Measurements from ENCODE around the gene SUSD3.

- TF ChIP-seq HCFC1 (IDR thresholded peaks at IDR 0.05; ENCODE audit: low read length): no peak
- TF ChIP-seq EZH2 (IDR thresholded peaks at IDR 0.05; ENCODE audit: borderline replicate concordance, control insufficient read depth, low read depth, low read length): no peak
- no peak for TF ChIP-seq TBL1XR1 (IDR thresholded peaks at IDR 0.05; ENCODE audit: low read depth, low read length)
- TF ChIP-seq ATF7 (IDR thresholded peaks at IDR 0.05; ENCODE audit: low read depth): no peak
- TF ChIP-seq CTCF (IDR thresholded peaks at IDR 0.05 in 2 of 3, conservative IDR thresholded peaks at IDR 0.05 in 1 of 3; ENCODE audit: control insufficient read depth in 2 of 3, extremely low read depth in 1 of 3, insufficient read depth in 1 of 3, low read depth in 3 of 3, low read length in 3 of 3): no peak
- no peak for TF ChIP-seq USF2 (IDR thresholded peaks at IDR 0.05; ENCODE audit: borderline replicate concordance, low read depth, low read length)
- no peak for TF ChIP-seq RAD51 (IDR thresholded peaks at IDR 0.05)
- TF ChIP-seq STAT1 (conservative IDR thresholded peaks at IDR 0.05): no peak
- TF ChIP-seq ATF2 (IDR thresholded peaks at IDR 0.05; ENCODE audit: low read length): no peak
Observed at GRCh38 chr9:93117924-93118862, 59.7 kb downstream of the SUSD3 start.
